Measurements from ENCODE around the gene AFF1.

AFF1 gene

DNA sequence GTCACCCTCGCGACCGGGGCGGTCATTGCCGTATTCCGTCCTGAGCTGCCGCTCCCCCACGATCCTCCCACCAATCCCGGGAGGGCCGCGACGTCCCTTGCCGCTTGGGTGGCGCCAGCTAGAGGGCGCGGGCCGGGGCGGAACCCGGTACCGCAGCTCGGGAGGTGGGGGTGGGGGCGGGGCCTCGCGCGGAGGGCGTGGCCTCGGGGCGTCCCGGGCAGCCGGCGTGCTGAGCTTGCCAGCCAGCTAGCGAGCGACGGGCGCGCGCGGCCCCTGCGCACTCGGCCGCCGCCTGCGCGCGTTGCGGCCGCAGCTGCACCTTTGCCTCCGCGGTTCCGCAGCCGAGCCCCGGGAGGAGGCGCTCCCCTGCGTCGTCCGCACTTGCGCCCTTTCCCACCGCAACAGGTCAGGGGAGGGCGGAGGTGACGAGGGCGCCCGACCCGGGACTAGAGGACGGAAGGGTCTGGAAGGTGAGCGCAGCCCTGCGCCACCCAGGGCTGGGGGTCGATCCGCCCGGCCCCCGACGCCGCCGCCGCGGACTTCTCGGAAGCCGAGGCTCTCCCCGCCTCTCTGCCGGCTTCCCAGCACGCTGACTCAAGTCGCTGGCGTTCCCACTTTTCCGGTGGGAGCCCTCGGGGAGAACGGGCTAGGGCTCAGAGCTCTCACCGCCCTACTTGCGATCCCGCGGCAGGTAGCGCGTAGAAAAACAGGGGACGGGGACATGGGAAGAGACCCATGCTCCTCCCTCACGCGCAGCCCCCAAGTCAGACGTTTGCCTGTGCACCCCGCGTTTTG is at the start of gene AFF1:
Gene AFF1, plus strand, starts transcription at position 241 of the 795 bp plus-strand sequence. CDS start 13,523 bp downstream, outside the sequence.
- DNase-seq (ENCODE audit: low read depth, low spot score), result peak; percentile 68

DNA sequence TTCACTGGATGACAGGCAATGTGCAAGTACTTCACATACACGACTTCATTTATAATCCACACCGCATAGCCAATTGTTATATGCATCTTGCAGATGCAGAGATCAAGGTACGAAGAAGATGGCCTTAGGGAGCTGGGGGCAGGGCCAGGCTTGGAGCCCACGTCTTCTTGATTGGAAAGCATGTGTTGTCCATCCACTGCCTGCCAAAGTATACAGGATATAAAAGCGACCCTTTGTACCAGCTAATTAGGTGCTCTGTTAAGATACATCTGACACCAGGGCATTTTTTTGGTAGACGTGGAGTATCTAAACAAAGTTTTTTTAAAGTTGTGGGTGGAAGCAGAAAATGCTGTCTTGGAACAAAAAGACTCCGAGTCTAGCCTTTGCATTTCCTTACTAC is 44.0 kb upstream of the AFF1 start:
- no peak for DNase-seq (ENCODE audit: low read depth, low spot score)

DNA sequence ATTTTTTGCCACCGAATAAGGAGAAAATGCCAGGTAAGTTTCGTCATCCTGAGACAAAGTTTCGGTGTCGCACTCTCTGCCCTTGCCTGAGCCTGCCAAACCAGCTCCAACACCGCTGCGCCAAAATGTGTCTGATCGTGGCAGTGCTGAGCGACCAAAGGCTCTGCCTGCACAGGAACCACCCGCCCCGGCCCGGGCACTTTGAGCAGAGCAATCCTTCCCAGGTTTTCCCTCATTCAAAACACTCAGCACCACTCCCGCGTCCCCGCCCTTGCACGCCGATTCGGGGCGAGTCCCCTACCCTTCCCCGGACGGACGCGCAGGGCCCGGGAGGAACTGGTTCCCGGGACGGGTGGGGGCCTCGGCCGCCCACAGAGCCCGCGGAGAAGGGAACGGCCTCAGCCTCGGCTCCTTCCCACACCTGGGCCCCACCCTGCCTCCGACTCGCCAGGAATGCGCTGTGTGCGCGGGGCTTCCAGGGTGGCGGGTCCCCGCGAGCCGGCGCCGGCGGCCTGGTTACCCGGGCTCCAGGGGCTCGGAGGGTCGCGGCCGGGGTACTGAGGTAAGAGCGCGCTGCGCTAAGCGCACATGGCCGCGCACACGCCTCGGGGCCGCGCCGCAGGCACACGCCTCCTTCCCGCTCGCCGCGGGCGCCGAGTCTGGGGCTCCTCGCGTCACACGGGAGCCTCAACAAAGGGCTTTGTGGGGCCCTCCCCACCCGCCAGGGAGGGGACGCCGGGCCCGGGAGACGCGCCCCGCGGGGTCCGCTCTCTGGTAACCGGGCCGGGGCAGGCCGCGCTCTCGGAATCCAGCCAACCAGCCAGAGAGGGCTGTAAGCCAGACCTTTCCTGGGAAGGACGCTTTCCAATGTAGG is 42.8 kb upstream of the AFF1 start, which contains the start of gene C4orf36:
Gene C4orf36, minus strand, starts transcription at position 661 of the 874 bp plus-strand sequence. CDS start 902 bp downstream, outside the sequence.
- no peak for DNase-seq (ENCODE audit: low read depth, low spot score)

- no peak for DNase-seq (ENCODE audit: low read depth, low spot score)
Measured at GRCh38 chr4:86892636-86892960, 42.2 kb upstream of the AFF1 start.

- no peak for DNase-seq (ENCODE audit: low read depth, low spot score)
Measured at GRCh38 chr4:86893136-86893535, 41.7 kb upstream of the AFF1 start.

DNA sequence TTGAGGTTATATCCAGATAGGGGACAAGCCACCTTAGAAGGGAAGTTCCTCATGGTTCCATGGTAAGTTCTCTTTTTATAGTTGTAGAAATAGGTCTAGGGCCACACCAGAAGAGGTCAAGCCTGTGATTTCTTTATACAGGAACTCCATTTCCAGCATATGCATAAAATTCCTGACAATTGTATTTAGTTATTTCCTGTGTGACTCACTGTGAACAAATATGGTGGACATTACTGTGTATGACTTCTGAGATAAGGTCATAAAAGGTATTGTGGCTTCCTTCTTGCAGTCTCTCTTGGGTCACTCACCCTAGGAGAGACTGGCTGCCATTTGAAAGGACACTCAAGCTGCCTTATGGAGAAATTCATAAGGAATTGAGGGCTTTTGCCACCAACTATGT is 40.4 kb upstream of the AFF1 start:
- no peak for DNase-seq (ENCODE audit: low read depth, low spot score)

GRCh38 chr4:86895692-86896488 is 38.9 kb upstream of the AFF1 start:
- no peak for DNase-seq (ENCODE audit: low read depth, low spot score)

DNA sequence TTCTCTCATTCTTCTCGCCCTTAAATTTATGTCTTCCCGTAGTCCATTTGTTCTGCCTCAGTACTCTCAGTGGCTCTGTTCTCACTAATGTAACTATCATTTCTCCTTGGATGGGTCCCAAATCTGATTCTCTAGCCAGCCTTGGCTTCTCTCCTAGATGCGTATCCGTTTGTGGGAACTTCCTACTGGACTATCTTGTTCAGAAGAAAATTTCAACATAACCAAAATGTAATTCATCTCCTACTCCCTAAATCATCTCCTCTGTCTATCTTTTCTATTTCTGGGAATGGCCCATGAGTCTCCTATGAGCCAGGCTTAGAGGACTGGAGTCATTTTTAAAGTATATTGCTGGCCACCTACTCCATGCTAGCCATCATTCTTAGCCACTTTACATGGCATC is 38.2 kb upstream of the AFF1 start:
- no peak for DNase-seq (ENCODE audit: low read depth, low spot score)

GRCh38 chr4:86898562-86898961 is 36.2 kb upstream of the AFF1 start:
- DNase-seq (ENCODE audit: low read depth, low spot score), result no peak

GRCh38 chr4:86901864-86902263 is 32.9 kb upstream of the AFF1 start:
- no peak for DNase-seq (ENCODE audit: low read depth, low spot score)

GRCh38 chr4:86908251-86908657 is 26.6 kb upstream of the AFF1 start:
- no peak for DNase-seq (ENCODE audit: low read depth, low spot score)

DNA sequence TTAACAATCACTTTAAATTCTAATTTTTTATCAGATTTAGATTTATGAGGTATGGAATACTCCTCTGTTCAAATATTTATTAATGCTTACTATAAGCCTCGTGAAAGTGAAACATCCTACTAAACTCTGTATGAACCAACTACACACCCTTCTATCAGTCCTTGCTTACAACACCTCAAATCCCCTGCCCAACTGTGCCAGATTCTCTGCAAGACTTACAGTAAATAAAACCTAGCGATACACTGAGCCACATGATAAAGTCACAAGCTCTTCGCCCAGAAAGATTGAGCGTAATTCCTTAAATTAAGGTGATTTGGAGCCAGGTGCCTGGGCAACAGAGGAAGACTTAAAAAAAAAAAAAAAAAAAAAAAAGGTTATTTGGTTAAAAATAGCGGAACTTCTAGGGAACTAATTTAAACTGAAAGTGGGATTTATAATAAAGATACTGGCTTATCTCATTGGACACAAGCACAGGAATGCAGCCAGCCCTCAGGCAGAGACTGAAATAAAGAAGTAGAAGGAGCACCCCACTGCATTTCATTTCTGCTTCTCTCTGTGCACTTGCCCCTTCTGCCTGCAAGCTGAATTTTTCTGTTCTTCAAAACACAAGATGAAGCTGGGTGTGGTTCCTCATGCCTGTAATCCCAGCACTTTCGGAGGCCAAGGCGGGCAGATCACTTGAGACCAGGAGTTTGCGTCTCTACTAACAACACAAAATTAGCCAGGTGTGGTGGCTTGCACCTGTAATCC is 25.1 kb upstream of the AFF1 start:
- no peak for DNase-seq (ENCODE audit: low read depth, low spot score)

DNA sequence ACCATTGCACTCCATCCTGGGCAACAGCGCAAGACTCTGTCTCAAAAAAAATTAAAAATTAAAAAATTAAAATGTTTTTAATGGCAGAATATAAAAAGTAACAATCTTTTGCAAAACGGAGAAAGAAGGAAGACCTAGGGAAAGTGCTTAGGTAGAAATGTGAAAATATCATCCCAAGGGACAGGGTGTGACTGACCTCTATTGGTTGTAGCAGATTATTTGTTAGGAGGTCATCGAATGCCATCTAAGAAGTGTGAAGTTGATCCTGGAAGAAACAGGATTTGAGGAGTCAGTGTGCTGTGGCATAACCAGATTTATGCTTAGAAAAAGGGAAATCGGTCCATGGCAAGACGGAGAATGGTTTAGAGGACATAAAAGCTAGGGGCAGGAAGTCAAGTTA is 24.4 kb upstream of the AFF1 start:
- DNase-seq (ENCODE audit: low read depth, low spot score), result no peak

GRCh38 chr4:86910820-86911684 is 23.8 kb upstream of the AFF1 start:
- no peak for DNase-seq (ENCODE audit: low read depth, low spot score)

DNA sequence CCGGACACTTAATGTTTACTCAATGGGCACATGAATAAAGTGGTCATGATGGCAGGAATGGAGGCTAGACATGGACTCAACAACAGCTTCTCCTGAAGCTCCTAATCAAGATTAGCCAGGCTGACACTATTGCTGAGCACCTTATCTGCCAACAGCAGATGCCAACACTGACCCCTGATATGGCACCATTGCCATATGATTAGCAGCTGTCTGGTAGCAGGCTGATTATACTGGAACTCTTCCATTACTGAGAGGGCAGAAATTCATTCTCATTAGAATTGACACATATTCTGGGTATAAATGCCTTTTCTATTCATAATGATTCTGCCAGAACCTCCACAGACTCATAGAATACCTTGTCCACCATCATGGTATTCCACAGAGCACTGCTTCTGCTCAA is 18.4 kb upstream of the AFF1 start:
- DNase-seq (ENCODE audit: low read depth, low spot score), result no peak

DNA sequence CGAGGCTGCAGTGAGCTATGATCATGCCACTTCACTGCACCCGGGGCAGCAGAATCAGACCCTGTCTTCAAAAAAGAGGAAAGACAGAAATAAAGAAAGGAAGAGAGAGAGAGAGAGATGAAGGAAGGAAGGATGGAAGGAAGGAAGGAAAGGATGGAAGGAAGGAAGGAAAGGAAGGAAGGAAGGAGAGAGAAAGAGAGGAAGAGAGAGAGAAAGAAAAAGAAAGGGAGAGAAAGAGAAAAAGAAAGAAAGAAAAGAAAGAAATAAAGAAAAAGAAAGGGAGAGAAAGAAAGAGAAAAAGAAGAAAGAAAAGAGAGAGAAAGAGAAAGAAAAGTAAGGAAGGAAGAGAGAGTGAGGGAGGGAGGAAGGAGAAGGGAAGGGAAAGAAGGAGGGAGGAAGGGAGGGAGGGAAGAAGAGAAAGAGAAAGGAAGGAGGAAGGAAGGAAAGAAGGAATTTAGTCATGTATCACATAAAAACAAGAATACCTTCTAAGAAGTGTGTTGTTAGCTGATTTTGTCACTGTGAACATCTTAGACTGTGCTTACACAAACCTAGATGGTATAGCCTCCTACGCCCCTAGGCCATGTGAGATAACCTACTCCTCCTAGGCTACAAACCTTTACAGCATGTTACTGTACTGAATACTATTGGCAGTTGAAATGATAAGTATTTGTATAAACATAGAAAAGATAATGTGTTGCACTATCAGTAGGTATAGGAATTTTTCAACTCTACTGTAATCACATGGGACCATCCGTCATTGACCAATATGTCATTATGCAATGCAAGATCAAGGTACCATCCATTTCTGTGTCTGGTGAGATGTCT is 17.4 kb upstream of the AFF1 start:
- DNase-seq (ENCODE audit: low read depth, low spot score), result no peak

DNA sequence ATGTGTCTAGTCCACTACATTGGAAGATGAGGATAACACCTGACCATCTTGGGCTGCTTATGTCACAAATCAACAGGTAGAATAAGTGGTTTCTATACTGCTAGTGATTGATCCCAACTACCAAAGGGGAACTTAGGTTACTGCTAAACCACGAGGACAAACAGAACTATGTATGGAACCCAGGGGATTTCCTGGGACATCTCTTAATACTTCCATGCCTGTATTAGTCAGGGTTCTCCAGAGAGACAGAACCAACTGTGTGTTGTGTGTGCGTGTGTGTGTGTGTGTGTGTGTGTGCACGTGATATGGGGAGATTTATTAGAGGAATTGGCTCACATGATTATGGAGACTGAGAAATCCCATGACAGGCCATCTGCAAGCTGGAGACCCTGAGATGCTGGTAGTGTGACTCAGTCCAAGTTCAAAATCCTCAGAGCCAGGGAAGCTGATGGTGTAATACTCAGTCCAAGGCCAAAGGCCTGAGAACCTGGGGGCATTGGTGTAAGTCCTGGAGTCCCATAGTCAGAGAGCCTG is 16.2 kb upstream of the AFF1 start:
- no peak for DNase-seq (ENCODE audit: low read depth, low spot score)

GRCh38 chr4:86919561-86920223 is 15.1 kb upstream of the AFF1 start:
- no peak for DNase-seq (ENCODE audit: low read depth, low spot score)
